HepG2 (cell line): Measurements from ENCODE around the gene CIROP. TPM values are rescaled to one million over a fixed set of nuclear protein-coding genes. Genes with fewer than 3 reads are reported as not detected.

Experiments
- ATAC-seq: fragments of 200-7000 bp; cut with Tn5 transposase; 3 replicates; pipeline ENCODE4 v1.9.1; 2020; ENCODE audit warnings: mild to moderate bottlenecking, moderate library complexity
- BruUV-seq: library from RNA; stranded (reverse); fragments of 400-500 nt; replicated peaks from 2 replicates; lab custom pipeline; 2021; lab: Mats Ljungman, UMichigan
- CTCF ChIA-PET: fragments of 300-600 bp; formaldehyde crosslinking; extraction: SDS; loops from one replicate; lab custom pipeline; 2021; ENCODE audit warnings: low total read pairs, inconsistent platforms, low intra/inter-chr PET ratio; lab: Yijun Ruan, JAX
- POLR2A ChIA-PET: fragments of 350-600 bp; sonication (Branson Sonifier 250); formaldehyde crosslinking; loops from one replicate; lab custom pipeline; 2020; ENCODE audit warnings: antibody characterized with exemption, inconsistent platforms; lab: Yijun Ruan, JAX
- DNase-seq: peaks from one replicate; pipeline ENCODE4 v3.0.0-alpha.2; 2015; ENCODE audit warnings: low spot score
- FAIRE-seq: peaks from 3 replicates; lab custom pipeline; 2011; peaks lifted over from hg19 to GRCh38; lab: Jason Lieb, UNC
- H2AFZ ChIP-seq: one replicate; pipeline ENCODE4 v1.6.1; 2011; ENCODE audit warnings: low read length, inconsistent platforms
- H3K27ac ChIP-seq: fragments of 300-600 bp; 3 replicates; pipeline ENCODE4 v1.8.0; 2011; ENCODE audit warnings: mixed run types, mild to moderate bottlenecking, mixed read lengths, low read length, inconsistent platforms; ENCODE audit not compliant: insufficient read depth; ENCODE audit errors: extremely low read length
- H3K27me3 ChIP-seq, 2 experiments: fragments of 200-600 bp in 1 of 2; 2 replicates in 1 of 2; 3 replicates in 1 of 2; pipeline versions ENCODE4 v1.6.0 to v1.8.0; 2011; ENCODE audit warnings: low read length in 2 of 2, mild to moderate bottlenecking in 2 of 2, moderate library complexity in 2 of 2, inconsistent platforms in 1 of 2; ENCODE audit not compliant: insufficient read depth in 2 of 2, control insufficient read depth in 1 of 2
- H3K36me3 ChIP-seq, 2 experiments: fragments of 200-600 bp in 1 of 2; replicated peaks in 1 of 2; 2 replicates in 1 of 2; 3 replicates in 1 of 2; pipeline versions ENCODE4 v1.5.1 to v1.8.0; 2011; ENCODE audit warnings: low read length in 2 of 2, inconsistent platforms in 1 of 2; ENCODE audit not compliant: insufficient read depth in 2 of 2, control insufficient read depth in 1 of 2
- H3K4me1 ChIP-seq: 2 replicates; pipeline ENCODE4 v1.5.1; 2012; ENCODE audit warnings: low read length, inconsistent platforms; ENCODE audit not compliant: insufficient read depth
- H3K4me2 ChIP-seq: 2 replicates; pipeline ENCODE4 v1.6.0; 2011; ENCODE audit warnings: low read depth, low read length, inconsistent platforms
- H3K4me3 ChIP-seq, 3 experiments: fragments of 200-600 bp in 1 of 3; sonication (generic), shearing (Covaris generic) in 1 of 3; replicated peaks in 1 of 3; 2 replicates each; pipeline ENCODE4 v1.5.1; 2011 to 2016; ENCODE audit warnings: low read length in 3 of 3, inconsistent platforms in 2 of 3, low read depth in 2 of 3, mild to moderate bottlenecking in 2 of 3, control low read depth in 1 of 3, mixed read lengths in 1 of 3; ENCODE audit not compliant: insufficient read depth in 1 of 3
- H3K79me2 ChIP-seq: one replicate; pipeline ENCODE4 v1.6.1; 2011; ENCODE audit warnings: low read length, inconsistent platforms; ENCODE audit not compliant: insufficient read depth
- H3K9ac ChIP-seq: 2 replicates; pipeline ENCODE4 v1.6.0; 2011; ENCODE audit warnings: mild to moderate bottlenecking, low read depth, low read length, inconsistent platforms; ENCODE audit not compliant: insufficient read depth
- H3K9me3 ChIP-seq: 2 replicates; pipeline ENCODE4 v1.5.1; 2012; ENCODE audit warnings: mild to moderate bottlenecking, low read length
- H4K20me1 ChIP-seq: 2 replicates; pipeline ENCODE4 v1.6.0; 2011; ENCODE audit warnings: inconsistent platforms, mild to moderate bottlenecking, low read length, moderate library complexity; ENCODE audit not compliant: insufficient read depth
- ASH2L ChIP-seq: fragments of 300-600, 200-600 bp; sonication (generic); IDR thresholded peaks from 2 replicates; pipeline ENCODE4 v1.7.0; 2017; ENCODE audit warnings: low read depth, mild to moderate bottlenecking, moderate library complexity, mixed read lengths, low read length; ENCODE audit not compliant: insufficient read length
- CEBPG ChIP-seq: IDR thresholded peaks from 2 replicates; pipeline ENCODE4 v1.6.1; 2016
- DZIP1 ChIP-seq: sonication (generic); formaldehyde crosslinking; IDR thresholded peaks from 2 replicates; pipeline ENCODE4 v1.5.0; 2020; ENCODE audit warnings: mild to moderate bottlenecking, missing genetic modification reagents
- HHEX ChIP-seq: IDR thresholded peaks from 2 replicates; pipeline ENCODE4 v1.6.1; 2016; ENCODE audit warnings: control low read depth
- HIC2 ChIP-seq: sonication (generic); formaldehyde crosslinking; IDR thresholded peaks from 2 replicates; pipeline ENCODE4 v1.9.0; 2022; ENCODE audit warnings: low read depth, missing genetic modification reagents
- HOXA3 ChIP-seq: sonication (generic); formaldehyde crosslinking; IDR thresholded peaks from 2 replicates; pipeline ENCODE4 v1.5.0; 2020; ENCODE audit warnings: missing genetic modification reagents
- IKZF4 ChIP-seq: sonication (generic); formaldehyde crosslinking; IDR thresholded peaks from 2 replicates; pipeline ENCODE4 v1.5.1; 2020; ENCODE audit warnings: borderline replicate concordance, mild to moderate bottlenecking, low read depth, missing genetic modification reagents; ENCODE audit errors: not compliant biosample characterization
- IRX3 ChIP-seq: sonication (generic); formaldehyde crosslinking; IDR thresholded peaks from 2 replicates; pipeline ENCODE4 v1.8.1; 2023; ENCODE audit warnings: mild to moderate bottlenecking, low read depth, missing genetic modification reagents, borderline replicate concordance
- KLF13 ChIP-seq: sonication (generic); formaldehyde crosslinking; IDR thresholded peaks from 2 replicates; pipeline ENCODE4 v1.4.0; 2020; ENCODE audit warnings: mild to moderate bottlenecking, missing genetic modification reagents
- LCORL ChIP-seq, 2 experiments: fragments of 450-650 bp in 1 of 2; sonication (generic) in 1 of 2; formaldehyde crosslinking in 1 of 2; IDR thresholded peaks; 2 replicates each; pipeline versions ENCODE4 v1.5.0 to v1.6.1; 2017 to 2020; ENCODE audit warnings: antibody characterized with exemption in 1 of 2, missing genetic modification reagents in 1 of 2
- REL ChIP-seq: sonication (generic); formaldehyde crosslinking; conservative IDR thresholded peaks from 2 replicates; pipeline ENCODE4 v1.8.0; 2022; ENCODE audit warnings: mild to moderate bottlenecking, missing genetic modification reagents, moderate library complexity
- SMAD3 ChIP-seq: sonication (generic); formaldehyde crosslinking; IDR thresholded peaks from 2 replicates; pipeline ENCODE4 v1.4.0; 2020; ENCODE audit warnings: missing genetic modification reagents
- TBL1XR1 ChIP-seq: fragments of 150-350 bp; IDR thresholded peaks from 2 replicates; pipeline ENCODE4 v1.6.1; 2014; ENCODE audit warnings: borderline replicate concordance, low read length; ENCODE audit not compliant: partially characterized antibody
- ZNF317 ChIP-seq: sonication (generic); formaldehyde crosslinking; IDR thresholded peaks from 2 replicates; pipeline ENCODE4 v1.5.0; 2020; ENCODE audit warnings: mild to moderate bottlenecking, missing genetic modification reagents
- ZNF441 ChIP-seq: sonication (generic); formaldehyde crosslinking; IDR thresholded peaks from 2 replicates; pipeline ENCODE4 v1.7.0; 2021; ENCODE audit warnings: missing genetic modification reagents, borderline replicate concordance
- ZSCAN29 ChIP-seq: sonication (generic); formaldehyde crosslinking; conservative IDR thresholded peaks from 2 replicates; pipeline ENCODE4 v1.4.0; 2020; ENCODE audit warnings: mild to moderate bottlenecking, missing genetic modification reagents
- WGBS: methylation state at CpG from one replicate; pipeline ENCODE4 v1.1.6; 2017; ENCODE audit warnings: low lambda C conversion rate; 5-methylcytosine and 5-hydroxymethylcytosine counted together
- in situ Hi-C: cut with HindIII; loops from 2 replicates; pipeline ENCODE4 v1.10.0; 2017; ENCODE audit warnings: low pct_unique_long_range_greater_than_20kb; ENCODE audit not compliant: extremely low pct_ligation_motif_present
- intact Hi-C: fragments of 100-400 bp; cut with micrococcal nuclease; formaldehyde crosslinking; loops from one replicate; pipeline ENCODE4 v1.10.0; 2022; ENCODE audit not compliant: unreplicated experiment
- polyA plus RNA-seq, 8 experiments: library from polyadenylated mRNA; depleted of rRNA in 3 of 8; stranded (reverse) in 7 of 8; unstranded in 1 of 8; fragments of >200 nt; fragmentation: Illumina TruSeq in 4 of 8; extraction: Trizol in 4 of 8; gene quantifications; 2 replicates each; pipeline versions ENCODE4 v1.2.1 to v1.2.3, GENCODE V29; 2011 to 2016; ENCODE audit warnings: low read depth in 4 of 8, missing spikeins in 1 of 8, mixed read lengths in 1 of 8; ENCODE audit not compliant: insufficient read depth in 1 of 8
- total RNA-seq, 5 experiments: library from RNA; depleted of rRNA; stranded (reverse); fragments of >200 nt; fragmentation: Illumina TruSeq; extraction: Trizol; gene quantifications; 2 replicates each; pipeline ENCODE4 v1.2.3, GENCODE V29; 2016; ENCODE audit warnings: low read depth in 1 of 5

The CIROP gene
- total and polyA plus RNA-seq, 2 of the 13 experiments (the other 11 are each of a cell fraction or from before 2014, with no cell fraction given), result 0.07 TPM; not detected in 1

DNA sequence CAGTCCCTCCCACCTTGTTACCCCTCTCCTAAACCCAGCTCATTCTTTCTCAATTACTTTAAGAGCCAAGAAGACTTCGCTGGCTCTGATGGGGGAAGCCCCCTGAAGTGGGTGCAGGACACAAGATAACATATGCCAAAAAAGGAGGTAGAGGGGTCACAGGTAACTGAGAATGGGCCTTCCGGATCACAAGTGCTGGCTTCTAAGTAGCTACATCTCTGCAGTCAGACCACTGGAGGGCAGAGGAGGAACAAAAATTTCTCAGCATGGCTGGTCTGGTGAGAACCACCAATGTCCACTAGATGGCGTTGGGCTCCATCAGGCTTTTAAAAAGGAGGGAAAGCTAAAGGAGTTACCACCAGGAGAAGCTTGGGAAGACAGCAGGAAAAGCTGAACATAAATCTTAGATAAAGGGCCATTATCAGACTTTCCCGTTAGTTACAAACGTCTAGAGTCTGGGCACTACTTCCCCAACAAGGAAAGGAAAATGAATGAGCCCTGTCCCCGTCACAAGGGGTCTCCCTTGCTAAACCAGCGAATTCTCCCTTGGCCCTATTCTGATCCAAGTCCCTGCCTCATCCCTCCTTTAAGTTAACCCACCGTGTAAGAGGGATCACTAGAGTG is 35.9 kb downstream of the CIROP start:
- ChIA-PET POLR2A (interaction anchor here (0.6 to 2.0 kb wide), 33 partner anchors 9 to 1144 kb away, joined by 3 to 80 read pairs (median 4); partner anchors contain the start of genes ACIN1, AJUBA, BCL2L2 and C14orf119), CTCF (interaction anchor here (0.6 to 4.5 kb wide), 18 partner anchors 9 to 512 kb away, joined by 3 to 34 read pairs (median 4); partner anchors contain the start of genes ACIN1, C14orf119 and CDH24)
- intact Hi-C loops (loop anchor here (1.0 to 2.0 kb wide), 3 partner anchors 8 to 118 kb away; no protein-coding TSS in a partner anchor), in situ Hi-C loops (loop anchor here (5.0 kb wide), 1 partner anchor 38 kb away; no protein-coding TSS in a partner anchor)
- Histone ChIP-seq H3K27ac (peak overlapping the region; percentile 5), H3K27me3 (no peaks in the 10 kb centered on the region; a peak in 1 of 5 replicates), H3K4me3 (no peak overlapping the region), H3K9ac (no peak overlapping the region), H3K4me2 (peak overlapping the region; percentile 21; the same call in 1 of the 2 replicates), H3K4me1 (peaks cover 42% of the 10 kb centered on the region), H3K9me3 (no peaks in the 10 kb centered on the region), H2AFZ (no peak overlapping the region), H4K20me1 (peaks cover 12% of the 10 kb centered on the region), H3K36me3 (peaks cover 42 to 72% of the 10 kb centered on the region in 2 experiments), H3K79me2 (peaks cover 45% of the 10 kb centered on the region)
- DNase-seq (peak; percentile 98), ATAC-seq (peak; percentile 79), FAIRE-seq (peak; percentile 99)
- TSS peak; percentile 6 for BruUV-seq
- WGBS, result 44% methylated on average over 8 of the region's 8 CpGs
- peak; percentile 96 for TF ChIP-seq SMAD3 (CRISPR knock-in tag)
- peak; percentile 64 for TF ChIP-seq HOXA3
- TF ChIP-seq ZNF441 (CRISPR knock-in tag), result 0 out of 2 replicates have a peak, but pooled peaks have one; percentile 59
- TF ChIP-seq HHEX (CRISPR knock-in tag), result no peak
- TF ChIP-seq CEBPG, result peak; percentile 49; the same call in 1 of the 2 replicates
- no peak for TF ChIP-seq KLF13 (CRISPR knock-in tag)
- TF ChIP-seq DZIP1 (CRISPR knock-in tag), result no peak
- no peak for TF ChIP-seq IKZF4 (CRISPR knock-in tag)
- TF ChIP-seq REL, result no peak
- TF ChIP-seq ZSCAN29, result no peak
- TF ChIP-seq HIC2 (CRISPR knock-in tag), result no peak
- TF ChIP-seq ASH2L, result peak; percentile 88
- TF ChIP-seq IRX3 (CRISPR knock-in tag), result no peak
- TF ChIP-seq ZNF317 (CRISPR knock-in tag), result no peak
- no peak for TF ChIP-seq LCORL (IDR thresholded peaks at IDR 0.05)
- TF ChIP-seq LCORL (CRISPR knock-in tag; IDR thresholded peaks at IDR 0.05), result peak; percentile 41; the same call in 1 of the 2 replicates
- no peak for TF ChIP-seq TBL1XR1
